Body of pancreas (tissue), 4 donors: ENCODE data around the gene CDK18. TPM values are rescaled to one million over a fixed set of nuclear protein-coding genes. Genes with fewer than 3 reads are reported as not detected.
"Not testable (repeated sequence)": the region's sequence is repeated elsewhere in the genome, so short reads cannot be mapped to it uniquely, and the experiment has no call there.

Experiments used
- ATAC-seq: fragments of 150-250 bp; one replicate; pipeline ENCODE4 v1.9.1; 2016
- DNase-seq, 4 donors: peaks; one replicate each; pipeline ENCODE4 v3.0.0-alpha.2; 2019
- H3K27ac ChIP-seq, 4 donors: fragments of 200-600 bp; sonication (generic); 1 replicate in 3 of 4; 2 replicates in 1 of 4; pipeline versions ENCODE4 v1.5.1 to v1.6.1; 2016 to 2019; ENCODE audit warnings: mild to moderate bottlenecking in 1 of 4, mixed read lengths in 1 of 4, moderate library complexity in 1 of 4
- H3K27me3 ChIP-seq, 2 donors: fragments of 200-600 bp; sonication (generic); one replicate each; pipeline ENCODE4 v1.6.0; 2016; ENCODE audit warnings: mild to moderate bottlenecking in 1 of 2
- H3K36me3 ChIP-seq, 2 donors: fragments of 200-600 bp; sonication (generic); replicated peaks in 1 of 2; 2 replicates each; pipeline ENCODE4 v1.5.1; 2016; ENCODE audit warnings: low read depth in 2 of 2; ENCODE audit not compliant: insufficient read depth in 1 of 2
- H3K4me1 ChIP-seq: fragments of 200-600 bp; sonication (generic); one replicate; pipeline ENCODE4 v1.6.0; 2016
- H3K4me3 ChIP-seq, 2 donors: fragments of 200-600 bp; sonication (generic); 1 replicate in 1 of 2; 2 replicates in 1 of 2; pipeline ENCODE4 v1.5.1; 2016 to 2019
- H3K9me3 ChIP-seq, 3 donors: fragments of 200-600 bp; sonication (generic); 1 replicate in 2 of 3; 2 replicates in 1 of 3; pipeline ENCODE4 v1.5.1; 2016
- CTCF ChIP-seq, 7 experiments: fragments of 450-650 bp in 4 of 7; fragments of 200-600 bp in 3 of 7; sonication (generic) in 3 of 7; IDR thresholded peaks; one replicate each; pipeline ENCODE4 v1.5.1; 2016 to 2019; ENCODE audit warnings: antibody characterized with exemption in 7 of 7
- POLR2A ChIP-seq, 3 donors: fragments of 450-650 bp; IDR thresholded peaks; one replicate each; pipeline ENCODE4 v1.6.1; 2016; ENCODE audit warnings: antibody characterized with exemption in 3 of 3, mild to moderate bottlenecking in 2 of 3
- WGBS, 2 donors: methylation state at CpG; one replicate each; pipeline ENCODE4 v1.1.5; 2017; 5-methylcytosine and 5-hydroxymethylcytosine counted together
- intact Hi-C: fragments of 100-400 bp; cut with DNase I; formaldehyde crosslinking; loops from one replicate; pipeline ENCODE4 v1.15.1; 2023
- total RNA-seq, 2 donors: library from RNA; depleted of rRNA; stranded (reverse); fragments of >200 nt; gene quantifications; one replicate each; pipeline ENCODE4 v1.1.0, GENCODE V29; 2016

The CDK18 gene
- total RNA-seq, 2 donors from 2014 or later: 28.0 to 28.7 TPM

GRCh38 chr1:205474571-205474970, 29.9 kb upstream of the CDK18 start:
- no peak overlapping the region for H3K4me3 ChIP-seq
- H3K9me3 ChIP-seq: no peaks in the 10 kb centered on the region
- intact Hi-C loops: no loop called here
- WGBS, 2 donors: 74 to 81% methylated on average over 3 of the region's 3 CpGs
- H3K27me3 ChIP-seq: no peaks in the 10 kb centered on the region
- no peak for DNase-seq
- ATAC-seq: no peak
- no peak overlapping the region for H3K27ac ChIP-seq
- H3K36me3 ChIP-seq: no peaks in the 10 kb centered on the region
- peaks cover 26% of the 10 kb centered on the region for H3K4me1 ChIP-seq
- TF ChIP-seq POLR2A (IDR thresholded peaks at IDR 0.05) (no peak), CTCF (IDR thresholded peaks at IDR 0.05) (no peak)

- Histone ChIP-seq H3K27ac (no peak overlapping the region), H3K4me1 (peaks cover 17% of the 10 kb centered on the region), H3K9me3 (no peaks in the 10 kb centered on the region), H3K36me3 (no peaks in the 10 kb centered on the region), H3K4me3 (no peak overlapping the region), H3K27me3 (no peaks in the 10 kb centered on the region)
- DNase-seq (no peak), ATAC-seq (no peak)
- TF ChIP-seq POLR2A (IDR thresholded peaks at IDR 0.05): no peak
- intact Hi-C loops: no loop called here
- WGBS, 2 donors: 90 to 96% methylated on average over 1 of the region's 1 CpG
These were observed 28.6 kb upstream of the CDK18 start for GRCh38 chr1:205475855-205476254.

- H3K27me3 ChIP-seq: no peaks in the 10 kb centered on the region
- ATAC-seq: no peak
- no peak overlapping the region for H3K4me3 ChIP-seq
- no peaks in the 10 kb centered on the region for H3K9me3 ChIP-seq
- H3K4me1 ChIP-seq: peaks cover 17% of the 10 kb centered on the region
- 84 to 90% methylated on average over 4 of the region's 4 CpGs for WGBS, 2 donors
- intact Hi-C loops: no loop called here
- TF ChIP-seq CTCF (IDR thresholded peaks at IDR 0.05) (no peak), POLR2A (IDR thresholded peaks at IDR 0.05) (no peak)
- no peak for DNase-seq
- peak overlapping the region in 3 of 4 donors; percentile 83 to 92 (median 87) for H3K27ac ChIP-seq
- H3K36me3 ChIP-seq: no peaks in the 10 kb centered on the region
These were observed 27.8 kb upstream of the CDK18 start for GRCh38 chr1:205476648-205477047.

GRCh38 chr1:205477121-205477758, 27.2 kb upstream of the CDK18 start:
- Histone ChIP-seq H3K27me3 (no peaks in the 10 kb centered on the region), H3K9me3 (no peaks in the 10 kb centered on the region), H3K36me3 (no peaks in the 10 kb centered on the region), H3K27ac (peak overlapping the region; percentile 76 to 92 (median 85)), H3K4me3 (no peak overlapping the region), H3K4me1 (peaks cover 17% of the 10 kb centered on the region)
- ATAC-seq (no peak), DNase-seq (no peak)
- TF ChIP-seq CTCF (IDR thresholded peaks at IDR 0.05): peak in 1 of 7 experiments; percentile 21
- no peak for TF ChIP-seq POLR2A (IDR thresholded peaks at IDR 0.05)
- 50 to 80% methylated on average over 1 to 5 of the region's 6 CpGs for WGBS, 2 donors
- intact Hi-C loops: no loop called here

GRCh38 chr1:205477759-205478247, 26.7 kb upstream of the CDK18 start:
- Histone ChIP-seq H3K4me1 (peaks cover 17% of the 10 kb centered on the region), H3K27ac (peak overlapping the region; percentile 76 to 92 (median 85)), H3K4me3 (no peak overlapping the region), H3K9me3 (no peaks in the 10 kb centered on the region), H3K27me3 (no peaks in the 10 kb centered on the region), H3K36me3 (no peaks in the 10 kb centered on the region)
- ATAC-seq (peak; percentile 93), DNase-seq (peak; percentile 78 to 88 (median 82))
- peak in 1 of 3 donors; percentile 59 for TF ChIP-seq POLR2A (IDR thresholded peaks at IDR 0.05)
- TF ChIP-seq CTCF (IDR thresholded peaks at IDR 0.05): no peak
- intact Hi-C loops: no loop called here
- 23 to 59% methylated on average over 5 to 12 of the region's 12 CpGs for WGBS, 2 donors

- DNase-seq, ATAC-seq, H3K36me3 ChIP-seq, intact Hi-C loops, H3K4me3 ChIP-seq, H3K27me3 ChIP-seq, H3K9me3 ChIP-seq: not testable (repeated sequence)
- WGBS, 2 donors: 78 to 83% methylated on average over 2 of the region's 2 CpGs
- Histone ChIP-seq H3K4me1 (peaks cover 17% of the 10 kb centered on the region), H3K27ac (peak overlapping the region; percentile 67 to 92 (median 85))
These were observed 25.5 kb upstream of the CDK18 start for GRCh38 chr1:205478985-205479384.
